GM12878 (cell line): Measurements from ENCODE around the gene CTNNBIP1. TPM values are rescaled to one million over a fixed set of nuclear protein-coding genes. Genes with fewer than 3 reads are reported as not detected.

Experiments
- ATAC-seq: fragments of 200-7000 bp; cut with Tn5 transposase; 3 replicates; pipeline ENCODE4 v1.9.1; 2020; ENCODE audit warnings: mild to moderate bottlenecking, moderate library complexity
- BruUV-seq: library from RNA; stranded (reverse); fragments of 400-500 nt; replicated peaks from 2 replicates; lab custom pipeline; 2021; lab: Mats Ljungman, UMichigan
- CTCF ChIA-PET: fragments of 300-600 bp; sonication (Branson Sonifier 250); formaldehyde crosslinking; extraction: SDS; loops from one replicate; lab custom pipeline; 2021; ENCODE audit warnings: inconsistent platforms; lab: Yijun Ruan, JAX
- POLR2A ChIA-PET: fragments of 350-600 bp; formaldehyde crosslinking; extraction: SDS; loops from one replicate; lab custom pipeline; 2021; ENCODE audit warnings: inconsistent platforms; lab: Charles Lee
- RAD21 ChIA-PET: fragments of 300-600 bp; sonication (Branson Sonifier 250); formaldehyde crosslinking; loops from one replicate; lab custom pipeline; 2023; ENCODE audit warnings: antibody characterized with exemption; ENCODE audit not compliant: unreplicated experiment; lab: Charles Lee
- SMC1A ChIA-PET: fragments of 300-600 bp; sonication (Branson Sonifier 250); formaldehyde crosslinking; loops from one replicate; lab custom pipeline; 2023; ENCODE audit not compliant: unreplicated experiment, uncharacterized antibody; lab: Charles Lee
- DNase-seq: peaks from one replicate; pipeline ENCODE4 v3.0.0-alpha.2; 2011; ENCODE audit warnings: low read depth, low spot score
- FAIRE-seq: peaks from 3 replicates; lab custom pipeline; 2011; peaks lifted over from hg19 to GRCh38; lab: Jason Lieb, UNC
- H2AFZ ChIP-seq: 2 replicates; pipeline ENCODE4 v1.6.0; 2011; ENCODE audit warnings: low read depth, low read length, control low read depth; ENCODE audit not compliant: control insufficient read depth
- H3K27ac ChIP-seq: 2 replicates; pipeline ENCODE4 v1.5.1; 2011; ENCODE audit warnings: control low read depth; ENCODE audit not compliant: control insufficient read depth, insufficient read depth
- H3K27me3 ChIP-seq, 2 experiments: replicated peaks in 1 of 2; 2 replicates each; pipeline versions ENCODE4 v1.6.0 to v1.6.1; 2011; ENCODE audit warnings: low read length in 1 of 2; ENCODE audit not compliant: control insufficient read depth in 2 of 2, insufficient read depth in 2 of 2
- H3K36me3 ChIP-seq, 2 experiments: 2 replicates each; pipeline ENCODE4 v1.5.1; 2011; ENCODE audit warnings: low read length in 1 of 2; ENCODE audit not compliant: control insufficient read depth in 2 of 2, insufficient read depth in 2 of 2
- H3K4me1 ChIP-seq: 2 replicates; pipeline ENCODE4 v1.6.1; 2011; ENCODE audit warnings: mild to moderate bottlenecking, low read length, moderate library complexity, mixed read lengths; ENCODE audit not compliant: control insufficient read depth, insufficient read depth
- H3K4me2 ChIP-seq: 2 replicates; pipeline ENCODE4 v1.6.0; 2011; ENCODE audit warnings: control low read depth; ENCODE audit not compliant: control insufficient read depth, insufficient read depth
- H3K4me3 ChIP-seq: fragments of 200-600 bp; sonication (generic); 2 replicates; pipeline ENCODE4 v1.5.1; 2016
- H3K79me2 ChIP-seq: 2 replicates; pipeline ENCODE4 v1.6.0; 2011; ENCODE audit warnings: low read length; ENCODE audit not compliant: control insufficient read depth, insufficient read depth
- H3K9ac ChIP-seq: 2 replicates; pipeline ENCODE4 v1.8.0; 2011; ENCODE audit warnings: low read length, control low read depth, mixed read lengths; ENCODE audit not compliant: control insufficient read depth, insufficient read depth
- H3K9me3 ChIP-seq: replicated peaks from 3 replicates; pipeline ENCODE4 v1.5.1; 2011; ENCODE audit warnings: mild to moderate bottlenecking, low read length; ENCODE audit not compliant: control insufficient read depth, insufficient read depth
- H4K20me1 ChIP-seq: 2 replicates; pipeline ENCODE4 v1.6.0; 2011; ENCODE audit not compliant: control insufficient read depth, insufficient read depth
- BACH1 ChIP-seq: fragments of 450-650 bp; IDR thresholded peaks from 2 replicates; pipeline ENCODE4 v1.6.1; 2017; ENCODE audit warnings: mild to moderate bottlenecking, borderline replicate concordance
- BCLAF1 ChIP-seq: fragments of 450-650 bp; IDR thresholded peaks from 2 replicates; pipeline ENCODE4 v1.6.1; 2017; ENCODE audit warnings: antibody characterized with exemption, mild to moderate bottlenecking, moderate library complexity
- CHD4 ChIP-seq: fragments of 200-600 bp; sonication (generic); IDR thresholded peaks from 2 replicates; pipeline ENCODE4 v1.6.1; 2016; ENCODE audit warnings: mild to moderate bottlenecking
- IKZF2 ChIP-seq, 2 experiments: fragments of 450-650 bp; IDR thresholded peaks; 2 replicates each; pipeline ENCODE4 v1.6.1; 2017; ENCODE audit warnings: mild to moderate bottlenecking in 2 of 2, moderate library complexity in 2 of 2
- MAX ChIP-seq: IDR thresholded peaks from 2 replicates; pipeline ENCODE4 v1.6.1; 2012; ENCODE audit warnings: low read depth, low read length, improper control_type of control experiment
- MTA2 ChIP-seq: fragments of 450-650 bp; IDR thresholded peaks from 2 replicates; pipeline ENCODE4 v1.6.1; 2016; ENCODE audit warnings: low read depth, mild to moderate bottlenecking, moderate library complexity
- MYB ChIP-seq: fragments of 150-350 bp; IDR thresholded peaks from 2 replicates; pipeline ENCODE4 v1.6.1; 2014; ENCODE audit warnings: mild to moderate bottlenecking, low read depth, low read length, borderline replicate concordance
- RCOR1 ChIP-seq: conservative IDR thresholded peaks from 2 replicates; pipeline ENCODE4 v1.6.1; 2012; ENCODE audit warnings: low read depth, low read length, improper control_type of control experiment
- RFX5 ChIP-seq: IDR thresholded peaks from 2 replicates; pipeline ENCODE4 v1.6.1; 2011; ENCODE audit warnings: low read depth, low read length, improper control_type of control experiment
- SKIL ChIP-seq: fragments of 450-650 bp; IDR thresholded peaks from 2 replicates; pipeline ENCODE4 v1.6.1; 2017; ENCODE audit warnings: mild to moderate bottlenecking, low read depth, inconsistent platforms; ENCODE audit not compliant: poor library complexity, severe bottlenecking
- YBX1 ChIP-seq: fragments of 450-650 bp; IDR thresholded peaks from 2 replicates; pipeline ENCODE4 v1.6.1; 2016; ENCODE audit warnings: antibody characterized with exemption
- ZZZ3 ChIP-seq: IDR thresholded peaks from 2 replicates; pipeline ENCODE4 v1.6.1; 2011; ENCODE audit warnings: low read depth; ENCODE audit not compliant: control insufficient read depth, insufficient read length
- WGBS: methylation state at CpG from one replicate; pipeline ENCODE4 v1.1.6; 2016; ENCODE audit warnings: low lambda C conversion rate; ENCODE audit not compliant: insufficient replicate concordance, insufficient coverage; ENCODE audit errors: missing lambda C conversion rate; 5-methylcytosine and 5-hydroxymethylcytosine counted together
- in situ Hi-C: fragments of 300-500 bp; cut with MboI; formaldehyde crosslinking; loops from 9 replicates; pipeline ENCODE4 v1.14.3; 2018; ENCODE audit warnings: mixed read lengths
- intact Hi-C: fragments of 100-400 bp; cut with micrococcal nuclease; formaldehyde crosslinking; loops from one replicate; pipeline ENCODE4 v1.14.2; 2022; ENCODE audit not compliant: unreplicated experiment
- polyA plus RNA-seq, 11 experiments: library from polyadenylated mRNA; depleted of rRNA in 4 of 11; unstranded in 6 of 11; stranded (reverse) in 5 of 11; fragments of >200 nt; fragmentation: Nextera tagmentation in 4 of 11; fragmentation: Illumina TruSeq in 1 of 11; extraction: Ambion mirVana in 4 of 11; extraction: Trizol in 1 of 11; gene quantifications; 1 replicate in 1 of 11; 2 replicates in 10 of 11; pipeline versions ENCODE4 v1.2.1 to v1.2.3, GENCODE V29; 2011 to 2016; ENCODE audit warnings: inconsistent platforms in 2 of 11, missing spikeins in 2 of 11, low read depth in 1 of 11
- total RNA-seq, 4 experiments: library from RNA; depleted of rRNA in 3 of 4; stranded (reverse); fragments of >200 nt in 3 of 4; fragmentation: Illumina TruSeq in 1 of 4; extraction: Trizol in 1 of 4; gene quantifications; 2 replicates each; pipeline versions ENCODE4 v1.2.1 to v1.2.3, GENCODE V29; 2013 to 2021

The CTNNBIP1 gene
- total and polyA plus RNA-seq, 10 of the 15 experiments (the other 5 are each of a cell fraction or from before 2014, with no cell fraction given) = 0.42 to 31.8 (median 10.8) TPM

GRCh38 chr1:9887070-9887469 is 23.0 kb downstream of the CTNNBIP1 start:
- Histone ChIP-seq H3K4me2 (no peak overlapping the region), H2AFZ (no peak overlapping the region), H3K4me1 (peaks cover 9% of the 10 kb centered on the region), H3K4me3 (no peak overlapping the region), H3K79me2 (no peaks in the 10 kb centered on the region), H4K20me1 (no peaks in the 10 kb centered on the region), H3K9ac (no peak overlapping the region), H3K9me3 (no peaks in the 10 kb centered on the region), H3K27me3 (no peaks in the 10 kb centered on the region), H3K36me3 (no peaks in the 10 kb centered on the region), H3K27ac (no peak overlapping the region)
- no peak for FAIRE-seq
- intact Hi-C loops (no loop called here), in situ Hi-C loops (no loop called here)
- POLR2A ChIA-PET = interaction anchor here (0.5 kb wide), 1 partner anchor 505 kb away, joined by 3 read pairs; no protein-coding TSS in a partner anchor
- CTCF ChIA-PET = no interaction called here
- no peak for TF ChIP-seq RFX5
- no peak for TF ChIP-seq IKZF2 (IDR thresholded peaks at IDR 0.05)
- no peak for TF ChIP-seq MYB
- no peak for TF ChIP-seq BACH1
- TF ChIP-seq BCLAF1 = no peak
- TF ChIP-seq RCOR1 = no peak
- TF ChIP-seq MAX = no peak
- no peak for TF ChIP-seq MTA2
- no peak for TF ChIP-seq ZZZ3
- no peak for TF ChIP-seq CHD4
- TF ChIP-seq SKIL = no peak
- no peak for TF ChIP-seq YBX1
- ATAC-seq = no peak
- RAD21 ChIA-PET = no interaction called here
- WGBS = 87% methylated on average over 4 of the region's 4 CpGs
- BruUV-seq = no TSS peak
- SMC1A ChIA-PET = no interaction called here
- no peak for DNase-seq
